Measurements from ENCODE around the gene SDCCAG8. TPM values are rescaled to one million over a fixed set of nuclear protein-coding genes. Genes with fewer than 3 reads are reported as not detected.

The SDCCAG8 gene
- total and polyA plus RNA-seq, 8 donors, result 24.3 to 37.1 (median 30.0) TPM

GRCh38 chr1:243528459-243529121 lies 272.7 kb downstream of the SDCCAG8 start:
- no peaks in the 10 kb centered on the region for H3K4me1 ChIP-seq
- no peaks in the 10 kb centered on the region for H3K27me3 ChIP-seq
- FAIRE-seq (no peak), ATAC-seq (no peak), DNase-seq (no peak)
- H3K9me3 ChIP-seq, result no peaks in the 10 kb centered on the region
- H3K4me3 ChIP-seq, result no peak overlapping the region
- no peaks in the 10 kb centered on the region for H3K36me3 ChIP-seq
- TF ChIP-seq CTCF (IDR thresholded peaks at IDR 0.05), result no peak
- intact Hi-C loops (cut with DNase I), result no loop called here
- WGBS, 2 donors, result 94 to 96% methylated on average over 2 of the region's 2 CpGs
- no peak overlapping the region for H3K27ac ChIP-seq

DNA sequence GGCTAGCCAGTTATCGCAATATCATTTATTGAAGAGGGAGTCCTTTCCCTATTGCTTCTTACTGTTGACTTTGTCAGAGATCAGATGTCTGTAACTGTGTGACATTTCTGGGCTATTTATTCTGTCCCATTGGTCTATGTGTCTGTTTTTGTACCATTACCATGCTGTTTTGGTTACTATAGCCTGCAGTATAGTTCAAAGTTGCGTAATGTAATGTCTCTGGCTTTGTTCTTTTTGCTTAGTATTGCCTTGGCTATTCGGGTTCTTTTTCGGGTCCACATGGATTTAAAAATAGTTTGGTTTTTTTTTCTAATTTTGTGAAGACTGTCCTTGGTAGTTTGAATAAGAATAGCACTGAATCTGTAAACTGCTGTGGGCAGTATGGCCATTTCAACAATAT lies 273.7 kb downstream of the SDCCAG8 start:
- no peaks in the 10 kb centered on the region for H3K9me3 ChIP-seq
- no peaks in the 10 kb centered on the region for H3K4me1 ChIP-seq
- no peak overlapping the region for H3K4me3 ChIP-seq
- no peaks in the 10 kb centered on the region for H3K36me3 ChIP-seq
- DNase-seq (no peak), FAIRE-seq (no peak), ATAC-seq (no peak)
- intact Hi-C loops (cut with DNase I), result no loop called here
- H3K27me3 ChIP-seq, result no peaks in the 10 kb centered on the region
- 92 to 96% methylated on average over 4 of the region's 4 CpGs for WGBS, 2 donors
- H3K27ac ChIP-seq, result no peak overlapping the region
- no peak for TF ChIP-seq CTCF (IDR thresholded peaks at IDR 0.05)

DNA sequence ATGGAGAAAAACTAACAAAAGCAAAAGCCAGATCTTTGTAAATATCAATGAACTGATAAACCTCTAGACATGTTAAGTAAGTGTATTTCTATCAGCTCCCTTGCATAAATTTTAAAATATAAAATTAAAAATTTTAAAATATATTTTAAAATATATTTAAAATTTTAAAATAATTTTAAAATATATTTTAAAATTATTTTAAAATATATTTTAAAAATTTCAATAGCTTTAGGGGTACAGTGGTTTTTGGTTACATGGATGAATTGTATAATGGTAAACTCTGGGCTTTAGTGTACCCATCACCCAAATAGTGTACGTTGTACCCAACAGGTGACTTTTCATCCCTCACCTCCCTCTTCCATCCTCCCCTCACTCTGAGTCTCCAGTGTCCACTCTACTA lies 279.2 kb downstream of the SDCCAG8 start:
- no peak for DNase-seq
- WGBS, 2 donors, result 78 to 100% methylated on average over 1 of the region's 1 CpG
- FAIRE-seq, result peak; percentile 90
- no peak for ATAC-seq
- no peaks in the 10 kb centered on the region for H3K4me1 ChIP-seq
- H3K27ac ChIP-seq, result no peak overlapping the region
- H3K4me3 ChIP-seq, result no peak overlapping the region
- no peaks in the 10 kb centered on the region for H3K36me3 ChIP-seq
- no peaks in the 10 kb centered on the region for H3K9me3 ChIP-seq
- no peaks in the 10 kb centered on the region for H3K27me3 ChIP-seq
- intact Hi-C loops (cut with DNase I), result no loop called here
- TF ChIP-seq CTCF (IDR thresholded peaks at IDR 0.05), result no peak

DNA sequence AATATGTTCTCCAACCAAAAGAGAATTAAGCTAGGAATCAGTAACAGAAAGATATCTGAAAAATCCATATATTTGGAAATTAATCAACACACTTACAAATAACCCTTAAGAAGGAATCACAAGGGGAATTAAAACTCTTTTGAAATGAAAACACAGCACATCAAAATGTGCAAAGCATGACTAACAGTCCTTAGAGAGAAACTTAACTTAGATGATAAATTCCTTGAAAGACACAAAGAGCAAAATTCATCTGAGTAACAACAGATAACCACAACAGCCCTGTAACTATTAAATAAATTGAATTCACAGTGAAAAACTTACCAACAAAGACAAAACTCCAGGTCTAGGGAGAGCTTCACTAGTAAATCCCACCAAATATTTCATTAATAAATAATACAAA lies 283.8 kb downstream of the SDCCAG8 start:
- no peaks in the 10 kb centered on the region for H3K27me3 ChIP-seq
- H3K9me3 ChIP-seq, result no peaks in the 10 kb centered on the region
- H3K4me3 ChIP-seq, result no peak overlapping the region
- DNase-seq (no peak), FAIRE-seq (no peak), ATAC-seq (no peak)
- H3K4me1 ChIP-seq, result no peaks in the 10 kb centered on the region
- intact Hi-C loops (cut with DNase I), result no loop called here
- no peak for TF ChIP-seq CTCF (IDR thresholded peaks at IDR 0.05)
- H3K36me3 ChIP-seq, result no peaks in the 10 kb centered on the region
- no peak overlapping the region for H3K27ac ChIP-seq

DNA sequence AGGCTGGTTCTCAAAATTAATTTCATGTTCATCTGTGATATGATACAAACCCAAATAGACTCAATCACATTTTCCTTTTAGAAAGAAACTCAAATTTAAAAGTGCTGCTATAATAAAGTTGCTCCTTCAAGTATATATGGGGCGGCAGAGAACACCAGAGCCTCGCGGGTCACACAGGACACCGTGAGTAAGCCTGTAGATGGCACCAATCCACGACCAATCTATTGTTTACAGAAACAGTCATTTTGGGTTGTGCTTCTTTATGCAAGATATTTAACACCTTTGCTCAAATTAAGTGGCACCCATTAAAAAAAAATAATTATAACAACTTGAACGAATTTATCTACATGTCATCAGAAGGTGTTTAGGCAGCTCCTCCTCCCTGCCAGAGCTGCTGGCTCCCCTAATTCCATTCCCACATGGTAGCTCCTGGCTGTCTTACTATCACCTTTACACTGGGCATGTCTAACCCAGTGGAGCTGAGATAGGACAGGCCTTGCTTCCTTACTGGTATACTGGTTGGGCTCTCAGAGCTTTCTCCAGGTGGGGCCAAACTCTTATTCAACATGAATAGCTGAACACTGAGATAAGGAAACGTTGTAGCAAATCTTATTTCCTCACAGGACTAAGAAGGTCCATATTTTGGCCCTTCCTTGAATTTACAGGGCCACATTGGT lies 287.0 kb downstream of the SDCCAG8 start:
- WGBS, 2 donors, result 64 to 75% methylated on average over 7 of the region's 7 CpGs

More for the DNA sequence above, 287.0 kb downstream of the SDCCAG8 start:
- no peak for DNase-seq
- H3K27me3 ChIP-seq, result no peaks in the 10 kb centered on the region
- ATAC-seq, result no peak
- H3K27ac ChIP-seq, result no peak overlapping the region
- no peak for FAIRE-seq
- no peak overlapping the region for H3K4me3 ChIP-seq
- no peaks in the 10 kb centered on the region for H3K36me3 ChIP-seq
- H3K4me1 ChIP-seq, result no peaks in the 10 kb centered on the region
- intact Hi-C loops (cut with DNase I), result no loop called here
- H3K9me3 ChIP-seq, result no peaks in the 10 kb centered on the region
- TF ChIP-seq CTCF (IDR thresholded peaks at IDR 0.05), result no peak
